NCI-H446 treated with DMSO at 0.1 percent for 48 hours (cell line): ENCODE results near the gene PHACTR4.
"Not testable (repeated sequence)": the region's sequence is repeated elsewhere in the genome, so short reads cannot be mapped to it uniquely, and the experiment has no call there.

ENCODE experiments used
- DNase-seq: peaks from one replicate; lab custom pipeline; 2025; lab: John Stamatoyannopoulos, UW

PHACTR4 gene

DNA sequence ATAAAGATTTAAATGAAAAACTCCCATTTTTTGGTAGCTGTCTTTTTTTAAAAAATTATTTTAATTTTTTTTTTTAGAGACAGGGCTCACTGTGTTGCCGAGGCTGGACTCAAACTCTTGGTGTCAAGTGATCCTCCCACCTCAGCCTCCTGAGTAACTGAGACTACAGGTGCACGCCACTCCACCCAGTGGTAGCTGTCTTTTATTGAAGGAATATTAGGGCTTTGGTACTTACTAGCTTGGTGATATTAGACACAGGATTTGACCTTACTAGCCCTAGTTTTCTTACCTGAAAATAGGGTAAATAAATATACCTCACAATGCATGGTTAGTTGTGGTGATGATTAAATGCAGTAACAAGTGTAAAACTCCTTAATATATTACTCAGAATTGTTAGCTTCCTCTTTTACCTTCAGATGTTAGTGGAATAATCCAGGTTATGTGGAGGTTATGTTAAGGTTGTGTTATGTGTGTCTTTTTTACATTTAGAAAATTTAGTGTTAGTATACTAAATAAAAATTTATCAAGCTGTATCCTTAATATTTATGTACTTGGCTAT, 66.8 kb downstream of the PHACTR4 start:
- no peak for DNase-seq

DNA sequence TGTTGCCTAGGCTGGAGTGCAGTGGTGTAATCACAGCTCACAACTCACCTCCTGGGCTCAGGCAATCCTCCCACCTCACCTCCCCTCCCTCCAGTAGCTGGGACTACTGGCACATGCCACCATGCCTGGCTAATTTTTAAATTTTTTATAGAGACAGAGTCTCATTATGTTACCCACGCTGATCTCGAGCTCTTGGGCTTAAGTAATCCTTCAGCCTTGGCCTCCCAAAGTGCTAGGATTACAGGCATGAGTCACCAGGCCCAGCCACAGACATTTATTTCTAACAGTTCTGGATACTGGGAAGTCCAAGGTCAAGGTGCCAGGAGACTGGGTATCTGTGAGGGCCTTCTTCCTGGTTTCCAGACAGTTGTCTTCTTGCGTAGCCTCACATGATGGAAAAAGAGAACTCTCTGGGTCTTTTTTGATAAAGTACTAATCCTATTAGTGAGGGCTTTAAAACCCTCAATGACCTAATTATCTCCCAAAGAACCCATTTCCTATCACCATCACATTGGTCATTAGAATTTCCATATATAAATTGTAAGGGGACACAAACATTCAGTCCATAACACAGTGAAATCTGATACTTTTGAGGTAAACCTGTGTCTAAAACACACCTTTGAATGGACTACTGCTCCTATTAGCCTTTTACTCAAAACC, 67.9 kb downstream of the PHACTR4 start:
- no peak for DNase-seq

- peak; percentile 43 for DNase-seq
Measured at GRCh38 chr1:28437924-28438699, 68.6 kb downstream of the PHACTR4 start.

DNA sequence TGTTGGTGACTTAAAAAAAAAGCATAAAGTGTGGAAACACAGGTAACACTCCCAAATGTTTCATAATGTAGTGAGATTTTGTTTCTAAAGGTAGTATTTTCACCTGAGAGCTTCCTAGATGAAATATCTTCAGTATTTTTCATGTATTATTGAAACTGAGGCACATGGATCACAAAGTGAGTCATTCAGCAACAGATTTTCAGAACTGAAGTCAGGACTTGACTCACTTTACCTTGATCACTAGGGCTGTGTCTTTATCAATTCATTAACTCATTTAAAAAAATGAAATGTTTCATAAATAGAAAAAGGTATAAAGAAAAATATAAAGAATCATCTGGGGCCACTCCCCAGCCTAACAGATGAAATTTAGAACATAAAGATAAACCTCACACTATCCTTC, 69.8 kb downstream of the PHACTR4 start:
- no peak for DNase-seq

- DNase-seq: no peak
Measured at GRCh38 chr1:28441674-28442073, 72.1 kb downstream of the PHACTR4 start.

- no peak for DNase-seq
Measured at GRCh38 chr1:28443550-28443949, 74.0 kb downstream of the PHACTR4 start.

DNA sequence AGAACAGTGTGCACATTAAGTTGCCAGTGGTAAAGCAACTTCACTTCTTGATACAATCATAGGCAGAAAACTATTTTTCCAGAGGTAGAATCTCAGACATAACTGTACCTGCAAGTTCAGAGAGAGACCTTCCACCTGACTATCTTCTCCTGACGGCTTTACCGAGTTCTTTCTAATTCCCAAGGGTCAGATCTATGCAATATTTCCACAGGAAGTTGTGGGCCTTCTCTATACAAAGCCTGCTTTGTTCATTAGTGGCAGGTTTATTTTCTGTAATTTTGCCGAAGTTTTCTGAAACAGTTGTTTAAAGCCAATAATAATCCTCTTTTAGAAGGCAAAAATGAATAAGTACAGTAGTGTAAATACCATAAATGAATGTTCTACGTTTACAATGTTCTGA, 78.1 kb downstream of the PHACTR4 start:
- no peak for DNase-seq

- DNase-seq: not testable (repeated sequence)
Measured at GRCh38 chr1:28448094-28448611, 78.6 kb downstream of the PHACTR4 start.

DNA sequence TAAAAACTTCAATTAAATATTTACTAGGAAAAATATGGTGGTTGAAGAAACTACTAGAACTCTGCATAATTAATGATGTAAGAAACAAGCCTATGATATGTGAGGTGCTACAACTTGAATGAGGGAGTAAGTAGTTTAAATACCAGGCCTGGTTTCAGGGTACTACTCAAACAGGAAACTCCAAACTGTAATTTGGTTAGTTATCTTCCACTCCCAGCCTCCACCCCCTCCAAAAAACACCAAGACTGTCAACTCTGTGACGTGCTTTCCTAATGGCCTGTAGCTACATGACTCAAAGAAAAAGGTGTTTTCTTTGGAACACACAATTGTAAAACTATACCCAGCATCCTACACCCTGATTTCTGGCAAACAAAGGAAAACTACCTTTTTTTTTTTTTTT, 80.4 kb downstream of the PHACTR4 start:
- no peak for DNase-seq

- no peak for DNase-seq
Measured at GRCh38 chr1:28450561-28450960, 81.0 kb downstream of the PHACTR4 start.

- no peak for DNase-seq
Measured at GRCh38 chr1:28451011-28451410, 81.5 kb downstream of the PHACTR4 start.

- DNase-seq: no peak
Measured at GRCh38 chr1:28456078-28456477, 86.5 kb downstream of the PHACTR4 start.

DNA sequence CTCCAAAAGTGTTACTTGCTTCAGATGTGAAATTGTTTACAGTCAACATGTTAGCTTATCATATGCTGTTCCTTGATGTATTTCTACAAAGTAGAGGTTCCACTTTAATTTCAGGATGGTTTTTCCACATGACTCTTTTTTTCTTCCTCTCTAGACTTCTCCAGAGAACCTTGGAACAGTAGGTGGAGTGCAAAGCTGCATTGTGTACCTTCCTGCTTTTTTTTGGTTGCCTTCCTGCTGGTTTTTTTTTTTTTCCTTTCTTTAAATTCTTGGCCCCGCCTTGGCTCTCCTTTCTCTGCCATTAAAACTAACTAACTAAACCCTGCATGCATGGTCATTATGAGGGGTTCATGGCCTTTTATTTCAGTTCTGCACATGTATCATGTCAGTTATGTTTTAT, 88.1 kb downstream of the PHACTR4 start:
- no peak for DNase-seq

DNA sequence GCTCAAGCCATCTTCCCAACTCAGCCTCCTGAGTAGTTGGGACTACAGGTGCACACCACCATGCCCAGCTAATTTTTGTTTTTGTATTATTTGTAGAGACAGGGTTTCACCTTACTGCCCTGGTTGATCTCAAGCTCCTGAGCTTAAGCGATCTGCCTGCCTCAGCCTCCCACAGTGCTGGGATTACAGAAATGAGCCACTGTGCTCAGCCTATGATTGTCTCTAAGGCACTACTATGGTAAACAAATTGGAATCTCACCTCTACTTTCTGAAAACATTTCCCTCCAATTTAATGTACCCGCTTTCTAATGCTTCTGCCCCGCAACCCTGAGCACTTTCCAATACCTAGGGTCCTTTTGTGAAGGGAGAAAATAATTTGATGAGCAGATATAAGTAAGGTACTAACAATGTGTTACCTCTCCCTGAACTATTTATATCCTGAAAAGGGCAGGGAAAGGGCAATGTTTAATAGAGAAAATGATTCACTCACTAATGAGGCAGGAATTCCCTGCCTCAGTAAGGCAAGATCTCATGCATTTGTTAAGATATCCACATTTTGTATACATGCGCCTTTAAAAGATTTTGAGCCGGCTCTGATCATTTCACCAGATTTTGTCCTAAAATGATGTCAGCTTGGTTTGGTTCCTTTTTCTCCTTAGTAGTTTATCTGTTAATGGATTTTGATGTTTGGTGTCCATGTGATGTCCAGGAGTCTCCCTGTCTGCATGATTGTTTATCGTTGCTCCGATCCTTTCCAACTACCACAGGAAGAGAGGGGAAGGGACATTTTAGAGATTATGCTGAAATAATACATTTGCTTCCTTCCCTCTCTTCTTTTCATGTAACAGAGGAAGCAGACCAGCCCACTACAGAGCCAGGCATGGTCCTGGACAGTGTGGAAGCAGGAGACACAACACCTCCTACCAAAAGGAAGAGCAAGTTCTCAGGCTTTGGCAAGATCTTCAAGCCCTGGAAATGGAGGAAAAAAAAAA, 89.0 kb downstream of the PHACTR4 start:
- DNase-seq: no peak

DNA sequence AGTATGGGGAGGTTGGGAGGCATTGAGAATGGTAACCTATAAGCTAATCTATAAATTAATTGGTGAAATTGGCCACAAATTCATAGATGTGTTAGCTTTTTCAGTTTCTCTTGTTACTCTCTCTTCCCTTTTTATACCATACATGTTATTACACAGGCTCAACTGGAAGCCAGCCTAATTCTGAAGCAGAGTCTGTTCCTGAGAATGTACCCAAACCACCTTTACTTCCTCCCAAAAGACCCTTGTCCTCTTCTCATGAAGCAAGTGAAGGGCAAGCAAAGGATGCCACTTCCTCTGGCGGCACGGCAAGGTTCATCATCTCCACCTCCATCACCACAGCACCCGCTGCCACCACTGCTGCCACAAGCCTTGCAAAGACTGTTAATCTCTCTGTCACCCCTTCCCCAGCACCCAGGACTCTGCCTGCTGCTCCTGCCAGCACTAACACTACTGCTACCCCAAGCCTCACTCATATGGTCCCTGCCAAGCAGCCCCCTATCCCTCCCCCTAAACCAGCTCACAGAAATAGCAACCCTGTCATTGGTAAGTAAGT, 96.8 kb downstream of the PHACTR4 start:
- DNase-seq: no peak

GRCh38 chr1:28470146-28470545, 100.6 kb downstream of the PHACTR4 start:
- DNase-seq: no peak

GRCh38 chr1:28479497-28479896, 110.0 kb downstream of the PHACTR4 start:
- not testable (repeated sequence) for DNase-seq

GRCh38 chr1:28480308-28480707, 110.8 kb downstream of the PHACTR4 start:
- no peak for DNase-seq

DNA sequence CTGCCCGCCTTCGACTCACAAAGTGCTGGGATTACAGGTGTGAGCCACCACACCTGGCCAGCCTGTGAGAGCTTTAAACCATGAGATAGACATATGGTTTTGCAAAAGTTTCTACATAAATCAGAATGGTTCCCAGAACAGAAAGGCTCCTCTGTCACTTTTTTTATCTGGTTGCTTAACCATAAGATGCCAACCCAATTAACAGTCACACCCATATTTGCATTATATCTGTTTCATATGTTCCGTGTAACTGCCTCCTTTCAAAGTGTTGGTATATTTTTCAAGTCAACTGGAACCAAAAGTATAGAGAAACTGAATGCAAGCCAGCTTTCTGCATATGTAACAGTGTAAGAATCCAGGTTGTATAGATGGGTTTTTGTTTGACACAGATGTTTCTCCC, 112.6 kb downstream of the PHACTR4 start:
- DNase-seq: no peak

- no peak for DNase-seq
Measured at GRCh38 chr1:28482702-28483101, 113.2 kb downstream of the PHACTR4 start.

- no peak for DNase-seq
Measured at GRCh38 chr1:28494737-28495136, 125.2 kb downstream of the PHACTR4 start.

DNA sequence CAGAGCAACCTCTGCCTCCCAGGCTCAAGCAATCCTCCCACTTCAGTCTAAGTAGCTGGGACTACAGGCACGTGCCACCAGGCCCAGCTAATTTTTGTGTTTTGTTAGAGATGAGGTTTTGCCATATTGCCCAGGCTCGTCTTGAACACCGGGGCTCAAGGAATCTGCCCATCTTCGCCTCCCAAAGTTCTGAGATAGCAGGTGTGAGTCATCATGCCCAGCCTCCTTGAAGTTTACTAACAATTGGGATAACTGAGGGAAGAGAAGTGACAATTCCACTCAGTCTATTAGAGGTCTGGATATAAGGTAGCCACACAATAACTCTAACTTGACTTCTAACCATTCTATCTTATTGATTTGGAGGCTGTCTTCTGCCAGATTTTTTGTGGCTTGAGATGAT, 130.0 kb downstream of the PHACTR4 start:
- no peak for DNase-seq
